ENCODE data around the gene RBM23. TPM values are rescaled to one million over a fixed set of nuclear protein-coding genes. Genes with fewer than 3 reads are reported as not detected.
A peak's percentile ranks its signal among the peaks of the same experiment; 100 is the strongest.

The RBM23 gene
- total and polyA plus RNA-seq, 3 experiments from 2014 or later, result 50.3 to 88.8 (median 83.6) TPM

DNA sequence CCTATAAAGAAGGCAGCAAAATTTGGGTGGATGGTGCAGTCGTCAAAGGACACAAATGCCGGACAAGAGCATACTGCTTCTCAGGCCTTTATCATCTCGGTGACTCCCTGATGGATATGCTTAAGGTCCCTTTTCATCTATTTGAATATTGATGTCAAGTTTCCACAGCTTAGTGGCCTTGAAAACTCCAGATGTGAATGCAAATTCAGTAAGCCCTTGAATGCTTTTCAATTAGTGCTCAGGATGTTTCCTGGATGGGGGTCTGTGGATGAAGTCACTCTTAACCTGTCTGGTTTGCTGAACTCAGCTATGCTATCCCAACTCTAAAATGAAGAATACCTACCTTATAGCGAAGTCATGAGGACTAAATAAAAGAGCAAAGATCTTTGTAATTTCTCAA is 25.2 kb downstream of the RBM23 start:
- CTCF ChIA-PET, result interaction anchor here (1.1 kb wide), 1 partner anchor 21 kb away, joined by 3 read pairs; no protein-coding TSS in a partner anchor
- DNase-seq, result no peak
- H3K27ac ChIP-seq (ENCODE audit: low read depth, low read length), result no peak overlapping the region
- no peaks in the 10 kb centered on the region for H3K9me3 Mint-ChIP-seq
- peak overlapping the region in 1 of 8 donors; percentile 61 for H3K27ac Mint-ChIP-seq
- H3K27me3 Mint-ChIP-seq, result no peaks in the 10 kb centered on the region
- H3K36me3 ChIP-seq (ENCODE audit: insufficient read depth, low read length), result no peaks in the 10 kb centered on the region
- POLR2A ChIA-PET, result no interaction called here
- peaks cover 0 to 12% (median 2%) of the 10 kb centered on the region in 3 donors for H3K36me3 Mint-ChIP-seq
- peaks cover 17% of the 10 kb centered on the region for H3K4me1 ChIP-seq (ENCODE audit: insufficient read depth, low read length)
- no peaks in the 10 kb centered on the region for H3K9me3 ChIP-seq (ENCODE audit: low read length)
- H3K4me3 ChIP-seq (ENCODE audit: low read length), result no peak overlapping the region
- H3K4me3 Mint-ChIP-seq, result no peak overlapping the region
- H3K4me1 Mint-ChIP-seq, result peaks cover 0 to 12% (median 7%) of the 10 kb centered on the region in 3 donors
- H3K27me3 ChIP-seq (ENCODE audit: insufficient read depth, low read length, poor library complexity, severe bottlenecking), result no peaks in the 10 kb centered on the region

DNA sequence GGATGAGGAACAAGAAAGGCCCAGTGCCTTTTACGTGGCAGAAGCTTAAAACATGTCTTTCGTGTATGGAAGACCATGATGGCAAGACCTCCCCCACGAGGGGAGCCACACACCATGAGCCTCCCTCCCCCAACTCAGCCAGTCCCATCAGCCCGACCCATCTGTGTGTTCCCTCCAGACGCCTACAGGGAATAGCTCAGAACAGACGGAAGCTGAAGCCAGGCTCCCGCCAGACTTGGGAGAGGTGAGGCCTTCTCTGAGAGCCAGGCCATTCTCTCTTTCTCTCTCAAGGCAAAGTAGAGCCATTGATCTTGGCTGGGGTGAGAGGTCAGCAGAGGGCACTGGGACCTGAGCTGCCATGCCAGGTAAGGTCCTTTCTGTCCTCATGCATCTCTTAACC is 26.5 kb downstream of the RBM23 start:
- H3K27ac Mint-ChIP-seq, result peak overlapping the region in 2 of 8 donors; percentile 61 to 78
- ChIA-PET CTCF (interaction anchor here (1.0 kb wide), 1 partner anchor 20 kb away, joined by 4 read pairs; no protein-coding TSS in a partner anchor), POLR2A (no interaction called here)
- Histone ChIP-seq H3K9me3 (ENCODE audit: low read length) (no peaks in the 10 kb centered on the region), H3K27ac (ENCODE audit: low read depth, low read length) (no peak overlapping the region), H3K4me3 (ENCODE audit: low read length) (no peak overlapping the region), H3K4me1 (ENCODE audit: insufficient read depth, low read length) (peaks cover 30% of the 10 kb centered on the region), H3K27me3 (ENCODE audit: insufficient read depth, low read length, poor library complexity, severe bottlenecking) (no peaks in the 10 kb centered on the region), H3K36me3 (ENCODE audit: insufficient read depth, low read length) (no peaks in the 10 kb centered on the region)
- peak overlapping the region in 1 of 7 donors; percentile 40 for H3K4me3 Mint-ChIP-seq
- H3K27me3 Mint-ChIP-seq, result no peaks in the 10 kb centered on the region
- H3K4me1 Mint-ChIP-seq, result peaks cover 11 to 25% (median 17%) of the 10 kb centered on the region in 3 donors
- no peak for DNase-seq
- H3K9me3 Mint-ChIP-seq, result no peaks in the 10 kb centered on the region
- H3K36me3 Mint-ChIP-seq, result peaks cover 0 to 10% (median 2%) of the 10 kb centered on the region in 3 donors

DNA sequence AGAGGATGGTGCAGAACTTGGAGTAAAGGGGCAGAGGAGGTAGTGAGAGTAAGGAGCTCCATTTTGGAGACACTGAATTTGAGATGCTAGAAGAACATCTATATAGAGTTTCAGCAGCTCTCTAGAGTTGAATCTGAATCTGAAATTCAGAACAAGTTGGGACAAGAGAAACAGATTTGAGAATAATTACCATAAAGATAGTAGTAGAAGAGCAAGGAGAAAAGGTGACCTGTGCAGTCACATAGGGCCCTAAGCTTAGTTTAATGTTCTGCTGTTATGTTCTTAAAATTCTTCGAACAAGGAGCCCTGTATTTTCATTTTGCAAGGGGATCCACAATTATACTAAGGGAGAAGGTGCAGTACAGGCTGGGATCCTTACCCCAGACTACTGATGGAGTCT is 28.5 kb downstream of the RBM23 start:
- Histone ChIP-seq H3K27me3 (ENCODE audit: insufficient read depth, low read length, poor library complexity, severe bottlenecking) (no peaks in the 10 kb centered on the region), H3K9me3 (ENCODE audit: low read length) (no peaks in the 10 kb centered on the region), H3K4me3 (ENCODE audit: low read length) (no peak overlapping the region), H3K4me1 (ENCODE audit: insufficient read depth, low read length) (peaks cover 47% of the 10 kb centered on the region), H3K27ac (ENCODE audit: low read depth, low read length) (no peak overlapping the region), H3K36me3 (ENCODE audit: insufficient read depth, low read length) (no peaks in the 10 kb centered on the region)
- peak overlapping the region in 1 of 7 donors; percentile 0 for H3K4me3 Mint-ChIP-seq
- H3K27me3 Mint-ChIP-seq, result peaks cover 0 to 1% of the 10 kb centered on the region in 2 donors
- no peak for DNase-seq
- no peaks in the 10 kb centered on the region for H3K9me3 Mint-ChIP-seq
- H3K4me1 Mint-ChIP-seq, result peaks cover 25 to 41% (median 30%) of the 10 kb centered on the region in 3 donors
- ChIA-PET CTCF (interaction anchor here (0.7 to 10.6 kb wide), 3 partner anchors 11 to 1180 kb away, joined by 3 to 110 read pairs (median 49); partner anchors contain the start of gene LRP10), POLR2A (no interaction called here)
- no peak overlapping the region for H3K27ac Mint-ChIP-seq
- peaks cover 0 to 10% (median 2%) of the 10 kb centered on the region in 3 donors for H3K36me3 Mint-ChIP-seq

DNA sequence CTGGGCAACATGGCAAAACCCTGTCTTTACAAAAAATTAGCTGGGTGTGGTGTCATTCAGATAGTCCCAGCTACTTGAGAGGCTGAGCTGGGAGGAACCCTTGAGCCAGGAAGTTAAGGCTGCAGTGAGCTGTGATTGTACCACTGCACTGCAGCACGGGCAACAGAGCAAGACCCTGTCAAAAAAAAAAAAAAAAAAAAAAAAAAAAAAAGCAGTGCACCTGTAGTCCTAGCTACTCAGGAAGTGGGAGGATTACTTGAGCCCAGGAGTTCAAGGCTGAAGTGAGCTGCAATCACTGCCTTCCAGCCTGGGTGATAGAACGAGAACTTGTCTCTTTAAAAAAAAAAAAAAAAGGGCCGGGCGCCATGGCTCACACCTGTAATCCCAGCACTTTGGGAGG is 30.3 kb downstream of the RBM23 start:
- peak in 1 of 5 donors; percentile 21 for DNase-seq
- no peak overlapping the region for H3K27ac ChIP-seq (ENCODE audit: low read depth, low read length)
- H3K4me3 ChIP-seq (ENCODE audit: low read length), result no peak overlapping the region
- peak overlapping the region in 2 of 8 donors; percentile 24 to 88 for H3K27ac Mint-ChIP-seq
- ChIA-PET CTCF (interaction anchor here (1.1 to 10.6 kb wide), 5 partner anchors 13 to 65 kb away, joined by 3 to 110 read pairs (median 11); partner anchors contain the start of gene LRP10), POLR2A (interaction anchor here (0.6 to 2.8 kb wide), 6 partner anchors 18 to 891 kb away, joined by 3 to 11 read pairs (median 4); partner anchors contain the start of gene RBM23)
- H3K9me3 ChIP-seq (ENCODE audit: low read length), result no peaks in the 10 kb centered on the region
- H3K4me3 Mint-ChIP-seq, result peak overlapping the region in 2 of 7 donors; percentile 24 to 87
- no peaks in the 10 kb centered on the region for H3K36me3 ChIP-seq (ENCODE audit: insufficient read depth, low read length)
- H3K27me3 Mint-ChIP-seq, result peaks cover 0 to 1% of the 10 kb centered on the region in 2 donors
- H3K27me3 ChIP-seq (ENCODE audit: insufficient read depth, low read length, poor library complexity, severe bottlenecking), result no peaks in the 10 kb centered on the region
- H3K4me1 Mint-ChIP-seq, result peaks cover 28 to 53% (median 37%) of the 10 kb centered on the region in 3 donors
- H3K9me3 Mint-ChIP-seq, result no peaks in the 10 kb centered on the region
- peaks cover 49% of the 10 kb centered on the region for H3K4me1 ChIP-seq (ENCODE audit: insufficient read depth, low read length)
- H3K36me3 Mint-ChIP-seq, result peaks cover 0 to 7% (median 0%) of the 10 kb centered on the region in 3 donors

DNA sequence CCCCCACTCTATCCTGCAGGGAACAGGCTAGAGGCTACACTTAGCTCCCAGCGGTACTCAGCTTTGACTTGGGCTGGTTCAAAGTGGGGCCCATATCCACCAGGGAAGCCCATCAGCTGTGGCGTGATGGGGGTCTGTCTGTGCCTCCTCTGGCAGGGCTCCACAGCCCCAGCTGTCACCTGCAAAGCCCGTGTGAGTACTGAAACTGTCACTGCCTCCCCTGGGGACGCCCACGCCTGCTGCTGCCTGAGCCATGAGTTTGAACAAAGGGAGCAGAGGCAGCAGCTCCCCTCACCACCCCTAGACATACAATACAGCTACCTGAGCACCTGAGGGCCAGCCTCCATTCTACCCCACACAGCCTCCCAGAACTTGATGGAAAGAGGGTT is 31.0 kb downstream of the RBM23 start:
- Mint-ChIP-seq H3K4me3 (peak overlapping the region in 6 of 7 donors; percentile 76 to 93 (median 86)), H3K4me1 (peaks cover 29 to 58% (median 37%) of the 10 kb centered on the region in 3 donors), H3K9me3 (no peaks in the 10 kb centered on the region), H3K27ac (peak overlapping the region in 6 of 8 donors; percentile 43 to 92 (median 70)), H3K27me3 (peaks cover 0 to 1% of the 10 kb centered on the region in 2 donors), H3K36me3 (peaks cover 0 to 3% (median 0%) of the 10 kb centered on the region in 3 donors)
- Histone ChIP-seq H3K9me3 (ENCODE audit: low read length) (no peaks in the 10 kb centered on the region), H3K36me3 (ENCODE audit: insufficient read depth, low read length) (no peaks in the 10 kb centered on the region), H3K27me3 (ENCODE audit: insufficient read depth, low read length, poor library complexity, severe bottlenecking) (no peaks in the 10 kb centered on the region), H3K27ac (ENCODE audit: low read depth, low read length) (peak overlapping the region; percentile 76), H3K4me1 (ENCODE audit: insufficient read depth, low read length) (peaks cover 55% of the 10 kb centered on the region), H3K4me3 (ENCODE audit: low read length) (peak overlapping the region; percentile 78)
- DNase-seq, result peak in 1 of 5 donors; percentile 38
- CTCF ChIA-PET, result interaction anchor here (1.1 to 10.6 kb wide), 5 partner anchors 14 to 65 kb away, joined by 3 to 110 read pairs (median 11); partner anchors contain the start of gene LRP10
- POLR2A ChIA-PET, result interaction anchor here (1.6 to 2.8 kb wide), 2 partner anchors 17 to 30 kb away, joined by 5 to 11 read pairs; partner anchors contain the start of gene RBM23

DNA sequence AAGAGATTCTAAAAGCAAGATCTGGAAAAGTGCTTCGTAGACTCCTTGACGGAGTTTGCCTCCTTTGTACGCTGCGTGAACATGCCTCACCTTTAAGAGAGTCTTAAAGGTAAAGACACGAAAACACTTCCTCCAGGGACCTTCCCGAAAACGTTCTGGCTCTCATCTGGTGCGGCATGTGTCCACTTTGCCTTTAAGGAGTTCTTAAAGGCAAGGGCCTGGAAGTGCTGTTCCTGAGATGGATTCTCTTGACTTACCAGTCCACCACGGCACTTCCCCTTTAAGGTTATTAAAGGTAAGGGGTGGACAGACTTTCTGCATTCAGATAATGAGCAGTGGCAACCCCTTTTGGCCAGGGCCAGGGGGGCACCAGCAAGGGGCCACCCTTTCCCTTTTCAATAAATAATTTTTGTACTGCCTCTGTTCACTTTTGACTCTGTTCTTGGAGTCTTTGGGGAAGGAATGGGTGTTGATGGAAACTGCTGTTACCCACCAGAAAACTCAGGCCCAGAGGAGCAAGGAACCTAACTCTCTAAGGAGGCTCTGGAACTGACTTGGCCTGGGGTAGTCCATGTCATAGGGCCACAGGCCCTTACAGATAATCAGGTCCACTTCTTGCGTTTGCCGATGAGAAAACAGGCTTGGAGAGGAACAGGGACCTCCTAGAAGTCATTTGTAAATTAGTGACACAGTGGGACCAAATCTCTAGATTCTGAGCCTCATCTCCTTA is 31.5 kb downstream of the RBM23 start:
- H3K36me3 Mint-ChIP-seq, result peaks cover 0 to 3% (median 0%) of the 10 kb centered on the region in 3 donors
- H3K4me1 ChIP-seq (ENCODE audit: insufficient read depth, low read length), result peaks cover 55% of the 10 kb centered on the region
- H3K4me3 Mint-ChIP-seq, result peak overlapping the region; percentile 82 to 93 (median 87)
- H3K4me1 Mint-ChIP-seq, result peaks cover 29 to 61% (median 37%) of the 10 kb centered on the region in 3 donors
- ChIA-PET POLR2A (interaction anchor here (1.4 to 2.8 kb wide), 4 partner anchors 15 to 298 kb away, joined by 5 to 17 read pairs (median 8); partner anchors contain the start of genes DAD1, LRP10 and RBM23), CTCF (interaction anchor here (0.6 to 10.6 kb wide), 8 partner anchors 14 to 317 kb away, joined by 3 to 110 read pairs (median 10); partner anchors contain the start of gene LRP10)
- peak overlapping the region; percentile 78 for H3K4me3 ChIP-seq (ENCODE audit: low read length)
- H3K27ac ChIP-seq (ENCODE audit: low read depth, low read length), result peak overlapping the region; percentile 76
- DNase-seq, result no peak
- no peaks in the 10 kb centered on the region for H3K9me3 ChIP-seq (ENCODE audit: low read length)
- H3K9me3 Mint-ChIP-seq, result no peaks in the 10 kb centered on the region
- peak overlapping the region; percentile 68 to 94 (median 86) for H3K27ac Mint-ChIP-seq
- no peaks in the 10 kb centered on the region for H3K36me3 ChIP-seq (ENCODE audit: insufficient read depth, low read length)
- peaks cover 0 to 1% of the 10 kb centered on the region in 2 donors for H3K27me3 Mint-ChIP-seq
- H3K27me3 ChIP-seq (ENCODE audit: insufficient read depth, low read length, poor library complexity, severe bottlenecking), result no peaks in the 10 kb centered on the region

DNA sequence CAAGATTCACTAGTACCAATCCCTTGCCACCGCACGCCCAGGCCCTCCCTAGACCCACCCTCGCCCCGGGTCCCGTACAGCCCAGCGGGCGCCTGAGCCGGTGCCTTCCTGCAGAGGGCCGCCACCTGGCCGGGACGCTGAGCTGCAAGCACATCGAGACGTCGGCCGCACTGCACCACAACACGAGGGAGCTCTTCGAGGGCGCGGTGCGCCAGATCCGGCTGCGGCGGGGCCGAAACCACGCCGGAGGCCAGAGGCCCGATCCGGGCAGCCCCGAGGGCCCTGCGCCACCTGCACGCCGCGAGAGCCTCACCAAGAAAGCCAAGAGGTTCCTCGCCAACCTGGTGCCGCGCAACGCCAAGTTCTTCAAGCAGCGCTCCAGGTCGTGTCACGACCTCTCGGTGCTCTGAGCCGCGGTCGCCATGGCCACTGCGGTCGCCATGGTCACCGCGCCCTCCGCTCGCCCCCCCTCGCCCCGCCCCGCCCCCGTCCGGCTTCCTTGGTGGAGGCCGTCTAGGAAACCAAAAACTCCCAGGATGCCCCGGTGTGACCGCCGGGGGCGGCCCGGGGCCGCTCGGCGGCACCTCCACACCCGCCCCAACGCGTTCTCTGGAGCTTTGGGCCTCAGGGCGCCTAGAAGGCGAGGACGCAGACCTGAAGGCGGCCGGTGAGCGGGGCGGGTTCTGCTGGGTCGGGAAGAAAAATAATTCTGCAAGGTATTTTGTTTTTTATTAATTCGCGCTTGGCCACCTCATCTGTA is 32.3 kb downstream of the RBM23 start:
- peaks cover 29 to 65% (median 39%) of the 10 kb centered on the region in 3 donors for H3K4me1 Mint-ChIP-seq
- H3K9me3 Mint-ChIP-seq, result no peaks in the 10 kb centered on the region
- no peaks in the 10 kb centered on the region for H3K9me3 ChIP-seq (ENCODE audit: low read length)
- DNase-seq, result peak; percentile 54 to 78 (median 69)
- no peaks in the 10 kb centered on the region for H3K36me3 ChIP-seq (ENCODE audit: insufficient read depth, low read length)
- ChIA-PET CTCF (interaction anchor here (0.6 to 10.6 kb wide), 16 partner anchors 9 to 326 kb away, joined by 3 to 110 read pairs (median 5); partner anchors contain the start of genes LRP10 and OXA1L), POLR2A (interaction anchor here (0.6 to 2.8 kb wide), 10 partner anchors 15 to 1138 kb away, joined by 3 to 17 read pairs (median 3); partner anchors contain the start of genes DAD1, HAUS4, LRP10 and RBM23)
- H3K27ac ChIP-seq (ENCODE audit: low read depth, low read length), result peak overlapping the region; percentile 76
- no peaks in the 10 kb centered on the region for H3K27me3 ChIP-seq (ENCODE audit: insufficient read depth, low read length, poor library complexity, severe bottlenecking)
- peak overlapping the region; percentile 82 to 93 (median 87) for H3K4me3 Mint-ChIP-seq
- H3K4me1 ChIP-seq (ENCODE audit: insufficient read depth, low read length), result peaks cover 55% of the 10 kb centered on the region
- H3K4me3 ChIP-seq (ENCODE audit: low read length), result peak overlapping the region; percentile 78
- H3K27ac Mint-ChIP-seq, result peak overlapping the region; percentile 66 to 94 (median 86)
- peaks cover 0 to 2% (median 0%) of the 10 kb centered on the region in 3 donors for H3K36me3 Mint-ChIP-seq
- peaks cover 0 to 1% of the 10 kb centered on the region in 2 donors for H3K27me3 Mint-ChIP-seq

All from CD8-positive, alpha-beta memory T cell (primary cell).